ENCODE measurements around the gene KLHDC4. TPM values are rescaled to one million over a fixed set of nuclear protein-coding genes. Genes with fewer than 3 reads are reported as not detected.

The KLHDC4 gene
- total RNA-seq, 1 experiment from 2014 or later: 76.2 TPM

DNA sequence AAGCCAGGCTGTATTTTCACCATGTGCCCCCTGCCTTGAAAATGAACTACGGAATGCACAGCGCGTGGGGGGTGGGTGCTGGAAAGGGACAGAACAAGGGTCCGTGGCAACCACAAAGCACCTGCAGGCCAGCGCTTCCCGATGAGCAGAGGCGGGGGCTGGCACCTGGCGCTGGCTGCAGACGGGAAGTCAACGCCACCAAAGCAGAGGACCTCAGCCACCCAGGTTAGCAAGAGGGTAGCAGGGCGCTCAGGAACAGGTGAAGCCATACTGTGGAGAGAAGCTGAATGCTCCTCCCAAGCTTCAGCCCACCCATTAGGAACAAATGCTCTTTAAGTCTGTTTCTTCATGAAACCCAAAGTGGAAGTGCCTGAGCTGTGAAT, 64.7 kb downstream of the KLHDC4 start:
- H2BK120ac ChIP-seq (ENCODE audit: low read depth, low read length, poor library complexity, severe bottlenecking): no peak overlapping the region
- H2BK20ac ChIP-seq (ENCODE audit: low read depth, low read length, poor library complexity, severe bottlenecking): no peak overlapping the region
- H3K23ac ChIP-seq (ENCODE audit: insufficient read length, low read depth, low read length): no peak overlapping the region
- Mint-ChIP-seq H3K4me3 (no peak overlapping the region), H3K9me3 (no peaks in the 10 kb centered on the region), H3K27ac (no peak overlapping the region; a peak in 1 of 7 replicates), H3K27me3 (ENCODE audit: low read depth) (no peaks in the 10 kb centered on the region), H3K36me3 (ENCODE audit: insufficient read depth in 1 of 3, low read depth in 3 of 3) (peaks cover 9 to 67% (median 58%) of the 10 kb centered on the region in 3 experiments; a peak in 6 of 7 replicates), H3K4me1 (peaks cover 3 to 11% of the 10 kb centered on the region in 2 experiments)
- no peak overlapping the region for H2BK15ac ChIP-seq (ENCODE audit: low read depth, low read length)
- no peak overlapping the region for H2AK5ac ChIP-seq (ENCODE audit: insufficient read length, low read length)
- H3K27ac ChIP-seq (ENCODE audit: insufficient read length, low read depth, low read length): no peak overlapping the region
- TF ChIP-seq, protein P1, sequence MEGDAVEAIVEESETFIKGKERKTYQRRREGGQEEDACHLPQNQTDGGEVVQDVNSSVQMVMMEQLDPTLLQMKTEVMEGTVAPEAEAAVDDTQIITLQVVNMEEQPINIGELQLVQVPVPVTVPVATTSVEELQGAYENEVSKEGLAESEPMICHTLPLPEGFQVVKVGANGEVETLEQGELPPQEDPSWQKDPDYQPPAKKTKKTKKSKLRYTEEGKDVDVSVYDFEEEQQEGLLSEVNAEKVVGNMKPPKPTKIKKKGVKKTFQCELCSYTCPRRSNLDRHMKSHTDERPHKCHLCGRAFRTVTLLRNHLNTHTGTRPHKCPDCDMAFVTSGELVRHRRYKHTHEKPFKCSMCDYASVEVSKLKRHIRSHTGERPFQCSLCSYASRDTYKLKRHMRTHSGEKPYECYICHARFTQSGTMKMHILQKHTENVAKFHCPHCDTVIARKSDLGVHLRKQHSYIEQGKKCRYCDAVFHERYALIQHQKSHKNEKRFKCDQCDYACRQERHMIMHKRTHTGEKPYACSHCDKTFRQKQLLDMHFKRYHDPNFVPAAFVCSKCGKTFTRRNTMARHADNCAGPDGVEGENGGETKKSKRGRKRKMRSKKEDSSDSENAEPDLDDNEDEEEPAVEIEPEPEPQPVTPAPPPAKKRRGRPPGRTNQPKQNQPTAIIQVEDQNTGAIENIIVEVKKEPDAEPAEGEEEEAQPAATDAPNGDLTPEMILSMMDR (conservative IDR thresholded peaks at IDR 0.05): no peak
- DNase-seq: no peak
- no peak overlapping the region for H4K8ac ChIP-seq (replicated peaks; ENCODE audit: insufficient read length, low read depth, low read length)
- H3K27me3 ChIP-seq (ENCODE audit: insufficient read depth, low read length): no peaks in the 10 kb centered on the region
- no peak overlapping the region for H3K4me2 ChIP-seq (ENCODE audit: insufficient read depth, insufficient read length, low read length)
- no peak overlapping the region for H2AFZ ChIP-seq (ENCODE audit: low read length)
- H4K91ac ChIP-seq (ENCODE audit: insufficient read length, low read depth, low read length): no peak overlapping the region
- no peaks in the 10 kb centered on the region for H4K20me1 ChIP-seq (ENCODE audit: control insufficient read depth, insufficient read depth, insufficient read length)
- no peaks in the 10 kb centered on the region for H3K9me3 ChIP-seq (ENCODE audit: control insufficient read depth, low read depth, low read length)
- no peaks in the 10 kb centered on the region for H3K79me2 ChIP-seq (ENCODE audit: insufficient read depth, low read length)
- no peak overlapping the region for H2BK5ac ChIP-seq (ENCODE audit: insufficient read length, low read length)
- no peaks in the 10 kb centered on the region for H3K79me1 ChIP-seq (ENCODE audit: insufficient read depth, low read depth, low read length, poor library complexity, severe bottlenecking)
- H3K9ac ChIP-seq (ENCODE audit: extremely low read depth, insufficient read length, low read length): no peak overlapping the region
- no peak overlapping the region for H3K18ac ChIP-seq (ENCODE audit: insufficient read length, low read depth, low read length)
- H2BK12ac ChIP-seq (ENCODE audit: insufficient read length, low read depth, low read length): no peak overlapping the region
- H3T11ph ChIP-seq (ENCODE audit: low read length): no peak overlapping the region
- no peaks in the 10 kb centered on the region for H3K23me2 ChIP-seq (ENCODE audit: insufficient read length, low read depth, low read length, poor library complexity, severe bottlenecking)
- no peak overlapping the region for H3K56ac ChIP-seq (ENCODE audit: insufficient read length, low read depth, low read length)
- no peak overlapping the region for H3K14ac ChIP-seq (ENCODE audit: insufficient read depth, low read length)
- no peak overlapping the region for H4K5ac ChIP-seq (ENCODE audit: insufficient read length, low read depth, low read length)
- no CpG with 5 or more reads among the region's 11 CpGs for WGBS (ENCODE audit: extremely low coverage, insufficient read length, low lambda C conversion rate)
- H3K4me1 ChIP-seq (ENCODE audit: insufficient read depth, low read length): no peaks in the 10 kb centered on the region
- no peak overlapping the region for H3K4ac ChIP-seq (ENCODE audit: low read depth, low read length)

All from H9 (cell line).